Measurements from ENCODE around the gene YY1.

DNA sequence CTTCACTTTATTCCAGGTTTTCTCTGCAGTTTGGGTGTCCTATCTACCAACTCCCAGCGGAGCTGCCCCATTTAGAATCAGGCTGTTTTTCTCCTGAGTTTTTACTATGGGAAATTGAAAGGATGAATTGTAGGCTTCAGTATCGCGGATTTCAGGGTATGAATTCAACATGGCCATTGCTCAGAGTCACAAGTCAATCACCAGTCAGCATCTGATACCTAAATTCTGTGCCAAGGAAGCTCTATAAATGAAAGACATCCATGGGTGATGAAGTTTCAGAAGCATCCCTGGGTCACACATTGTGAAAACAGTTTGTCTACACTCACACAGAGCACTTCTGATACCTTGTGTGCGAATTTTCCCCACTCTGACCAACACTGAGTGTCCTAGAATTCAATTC lies 35.8 kb upstream of the YY1 start:
- no peak for TF ChIP-seq CTCF (IDR thresholded peaks at IDR 0.05)
- no peak for TF ChIP-seq POLR2A (IDR thresholded peaks at IDR 0.05)
- TF ChIP-seq POLR2AphosphoS5 (IDR thresholded peaks at IDR 0.05; ENCODE audit: insufficient read depth in 1 of 2, low read depth in 1 of 2) = no peak

Data from vagina (tissue), 2 donors.